ENCODE results near the gene COL23A1. TPM values are rescaled to one million over a fixed set of nuclear protein-coding genes. Genes with fewer than 3 reads are reported as not detected.
A peak's percentile ranks its signal among the peaks of the same experiment; 100 is the strongest.

Gene COL23A1
- polyA plus RNA-seq, 3 donors = 0.11 to 0.21 TPM; not detected in 1

DNA sequence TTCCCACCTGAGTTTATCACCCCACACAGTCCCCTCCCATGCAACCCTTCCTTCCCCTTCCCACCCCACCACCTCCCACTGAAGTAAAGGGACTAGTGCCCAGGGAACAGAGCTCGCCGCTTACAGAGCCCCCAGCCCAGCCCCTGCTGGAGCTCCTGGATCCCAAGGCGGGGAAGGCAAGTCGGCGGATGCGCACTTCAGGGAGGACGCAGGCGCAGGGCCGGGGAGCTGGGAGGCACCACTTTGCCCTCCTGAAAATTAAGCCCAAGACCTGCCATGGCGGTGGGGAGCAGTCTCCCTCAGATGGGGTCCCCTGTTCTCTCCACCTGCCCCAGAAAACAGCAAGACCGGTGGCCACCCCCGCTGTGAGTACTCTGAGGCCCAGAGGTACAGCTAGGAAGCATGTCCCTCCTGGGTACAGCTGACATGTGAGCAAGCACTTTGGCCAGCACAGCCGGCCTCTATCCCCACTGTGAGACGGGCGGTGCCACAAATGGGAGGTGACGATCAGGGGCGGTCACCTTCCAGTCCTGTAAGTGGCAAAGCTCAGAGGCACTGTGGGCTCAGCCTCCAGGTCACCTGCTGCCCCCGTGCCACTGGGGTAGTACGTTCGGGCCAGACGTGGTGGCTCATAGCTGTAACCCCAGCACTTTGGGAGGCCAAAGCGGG, 45.9 kb downstream of the COL23A1 start:
- H2AFZ ChIP-seq (ENCODE audit: insufficient read depth, low read depth, low read length, poor library complexity, severe bottlenecking) = no peak overlapping the region
- H3K27me3 ChIP-seq (ENCODE audit: control insufficient read depth in 2 of 2, insufficient read depth in 2 of 2, low read length in 2 of 2) = no peaks in the 10 kb centered on the region
- H3K27ac ChIP-seq (ENCODE audit: low read depth in 1 of 2, low read length in 2 of 2) = no peak overlapping the region
- H3K36me3 ChIP-seq (replicated peaks in 1 of 2; ENCODE audit: control insufficient read depth in 1 of 2, insufficient read depth in 2 of 2, low read length in 2 of 2) = no peaks in the 10 kb centered on the region
- Mint-ChIP-seq H3K9me3 (peaks cover 0 to 3% (median 0%) of the 10 kb centered on the region in 7 donors), H3K4me3 (no peak overlapping the region), H3K36me3 (no peaks in the 10 kb centered on the region), H3K27ac (no peak overlapping the region), H3K4me1 (peaks cover 60% of the 10 kb centered on the region), H3K27me3 (ENCODE audit: low read depth in 3 of 3) (peaks cover 0 to 3% (median 1%) of the 10 kb centered on the region in 3 donors)
- peaks cover 43 to 45% of the 10 kb centered on the region in 2 donors for H3K4me1 ChIP-seq (ENCODE audit: control insufficient read depth in 1 of 2, insufficient read depth in 2 of 2, low read length in 2 of 2)
- intact Hi-C loops (cut with micrococcal nuclease) = no loop called here
- no peaks in the 10 kb centered on the region for H3K9me3 ChIP-seq (replicated peaks in 1 of 2; ENCODE audit: control insufficient read depth in 1 of 2, insufficient read depth in 1 of 2, low read length in 2 of 2)
- H3K4me3 ChIP-seq (replicated peaks in 1 of 3; ENCODE audit: low read depth in 2 of 3, low read length in 3 of 3) = no peak overlapping the region
- peaks cover 27% of the 10 kb centered on the region for H3K79me2 ChIP-seq (ENCODE audit: insufficient read depth, low read length)
- no peak for DNase-seq
- 92% methylated on average over 17 of the region's 22 CpGs for WGBS (ENCODE audit: insufficient coverage)
- no peak overlapping the region for H3K4me2 ChIP-seq (replicated peaks; ENCODE audit: extremely low read depth, low read length, poor library complexity, severe bottlenecking)
- TF ChIP-seq, protein P1, sequence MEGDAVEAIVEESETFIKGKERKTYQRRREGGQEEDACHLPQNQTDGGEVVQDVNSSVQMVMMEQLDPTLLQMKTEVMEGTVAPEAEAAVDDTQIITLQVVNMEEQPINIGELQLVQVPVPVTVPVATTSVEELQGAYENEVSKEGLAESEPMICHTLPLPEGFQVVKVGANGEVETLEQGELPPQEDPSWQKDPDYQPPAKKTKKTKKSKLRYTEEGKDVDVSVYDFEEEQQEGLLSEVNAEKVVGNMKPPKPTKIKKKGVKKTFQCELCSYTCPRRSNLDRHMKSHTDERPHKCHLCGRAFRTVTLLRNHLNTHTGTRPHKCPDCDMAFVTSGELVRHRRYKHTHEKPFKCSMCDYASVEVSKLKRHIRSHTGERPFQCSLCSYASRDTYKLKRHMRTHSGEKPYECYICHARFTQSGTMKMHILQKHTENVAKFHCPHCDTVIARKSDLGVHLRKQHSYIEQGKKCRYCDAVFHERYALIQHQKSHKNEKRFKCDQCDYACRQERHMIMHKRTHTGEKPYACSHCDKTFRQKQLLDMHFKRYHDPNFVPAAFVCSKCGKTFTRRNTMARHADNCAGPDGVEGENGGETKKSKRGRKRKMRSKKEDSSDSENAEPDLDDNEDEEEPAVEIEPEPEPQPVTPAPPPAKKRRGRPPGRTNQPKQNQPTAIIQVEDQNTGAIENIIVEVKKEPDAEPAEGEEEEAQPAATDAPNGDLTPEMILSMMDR (IDR thresholded peaks at IDR 0.05) = no peak
- H3K9ac ChIP-seq (ENCODE audit: insufficient read depth, low read length, poor library complexity, severe bottlenecking) = no peak overlapping the region
- H4K20me1 ChIP-seq (ENCODE audit: insufficient read depth, low read length) = no peaks in the 10 kb centered on the region

DNA sequence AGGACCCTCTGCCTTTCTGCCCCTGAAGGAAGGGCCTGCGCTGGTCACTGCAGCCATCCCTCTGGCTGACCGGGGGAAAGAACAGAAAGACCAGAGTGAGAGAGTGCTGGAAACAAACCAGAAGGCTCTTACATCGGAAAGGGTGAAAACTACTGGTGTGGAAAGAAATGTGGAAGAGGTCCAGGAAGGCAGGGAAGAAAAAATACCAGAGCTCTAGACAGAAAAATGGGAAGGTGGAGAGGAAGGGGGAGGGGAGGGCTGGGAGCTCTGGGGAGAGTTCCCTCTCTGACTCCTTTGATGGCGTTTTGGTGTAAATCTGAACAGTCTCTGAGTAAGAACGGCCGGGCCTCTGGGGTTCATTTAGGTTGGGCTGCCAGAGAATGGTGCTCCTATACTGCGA, 47.7 kb downstream of the COL23A1 start:
- H3K4me3 Mint-ChIP-seq = peak overlapping the region in 1 of 2 donors; percentile 23
- peaks cover 0 to 3% (median 0%) of the 10 kb centered on the region in 7 donors for H3K9me3 Mint-ChIP-seq
- WGBS (ENCODE audit: insufficient coverage) = 38% methylated on average over 4 of the region's 7 CpGs

More for the DNA sequence above, 47.7 kb downstream of the COL23A1 start:
- Histone ChIP-seq H2AFZ (ENCODE audit: insufficient read depth, low read depth, low read length, poor library complexity, severe bottlenecking) (no peak overlapping the region), H3K4me1 (ENCODE audit: control insufficient read depth in 1 of 2, insufficient read depth in 2 of 2, low read length in 2 of 2) (peaks cover 62 to 63% of the 10 kb centered on the region in 2 donors), H3K4me3 (replicated peaks in 1 of 3; ENCODE audit: low read depth in 2 of 3, low read length in 3 of 3) (no peak overlapping the region), H3K27me3 (ENCODE audit: control insufficient read depth in 2 of 2, insufficient read depth in 2 of 2, low read length in 2 of 2) (no peaks in the 10 kb centered on the region), H3K36me3 (replicated peaks in 1 of 2; ENCODE audit: control insufficient read depth in 1 of 2, insufficient read depth in 2 of 2, low read length in 2 of 2) (no peaks in the 10 kb centered on the region), H3K9ac (ENCODE audit: insufficient read depth, low read length, poor library complexity, severe bottlenecking) (no peak overlapping the region), H3K9me3 (replicated peaks in 1 of 2; ENCODE audit: control insufficient read depth in 1 of 2, insufficient read depth in 1 of 2, low read length in 2 of 2) (no peaks in the 10 kb centered on the region), H3K79me2 (ENCODE audit: insufficient read depth, low read length) (peaks cover 27% of the 10 kb centered on the region), H3K4me2 (replicated peaks; ENCODE audit: extremely low read depth, low read length, poor library complexity, severe bottlenecking) (no peak overlapping the region), H3K27ac (ENCODE audit: low read depth in 1 of 2, low read length in 2 of 2) (no peak overlapping the region), H4K20me1 (ENCODE audit: insufficient read depth, low read length) (no peaks in the 10 kb centered on the region)
- intact Hi-C loops (cut with micrococcal nuclease) = no loop called here
- peak in 1 of 3 donors; percentile 19 for DNase-seq
- Mint-ChIP-seq H3K36me3 (no peaks in the 10 kb centered on the region), H3K4me1 (peaks cover 75% of the 10 kb centered on the region), H3K27me3 (ENCODE audit: low read depth in 3 of 3) (peaks cover 0 to 3% (median 1%) of the 10 kb centered on the region in 3 donors), H3K27ac (peak overlapping the region in 1 of 7 donors; percentile 48)
- TF ChIP-seq, protein P1 (IDR thresholded peaks at IDR 0.05) = no peak
